ENCODE measurements around the gene DEGS2. TPM values are rescaled to one million over a fixed set of nuclear protein-coding genes. Genes with fewer than 3 reads are reported as not detected.

DEGS2 gene
- polyA plus RNA-seq, 1 donor, result 5.3 TPM

DNA sequence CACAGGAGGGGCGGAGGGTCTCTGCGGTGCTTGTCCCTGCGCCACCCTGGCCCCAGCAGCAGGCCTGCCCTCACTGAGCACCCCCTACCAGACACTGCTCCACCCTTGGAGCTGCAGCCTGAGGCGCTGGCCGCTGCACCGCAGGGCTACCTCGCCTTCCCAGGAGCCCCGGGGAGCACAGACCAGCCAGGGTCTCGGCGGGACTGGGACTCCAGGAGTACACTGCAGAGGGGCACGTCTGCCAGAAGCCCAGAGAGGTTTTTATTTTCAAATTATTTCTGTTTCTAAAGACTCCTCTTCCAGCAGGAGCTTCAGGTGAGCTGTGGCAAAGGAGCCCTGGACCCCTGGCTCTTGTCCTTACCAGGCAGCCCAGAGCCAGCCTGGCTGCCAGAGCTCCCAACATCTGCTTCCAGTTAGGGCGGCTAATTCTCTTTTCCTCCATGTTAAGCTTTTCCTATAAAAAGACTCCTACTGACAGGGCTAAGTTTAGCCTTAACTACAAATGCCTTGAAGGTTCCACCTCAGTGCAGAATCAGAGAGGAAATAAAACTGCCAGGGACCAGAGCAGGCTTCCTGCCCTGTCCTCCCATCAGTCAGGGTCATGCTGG, 26.4 kb downstream of the DEGS2 start:
- DNase-seq, result no peak

GRCh38 chr14:100132161-100132902, 27.1 kb downstream of the DEGS2 start:
- no peak for DNase-seq

GRCh38 chr14:100131181-100131580, 28.3 kb downstream of the DEGS2 start:
- DNase-seq, result no peak

GRCh38 chr14:100130521-100130920, 28.9 kb downstream of the DEGS2 start:
- DNase-seq, result no peak

- no peak for DNase-seq
Observed at GRCh38 chr14:100129161-100129589, 30.3 kb downstream of the DEGS2 start.

- DNase-seq, result no peak
Observed at GRCh38 chr14:100128688-100129087, 30.8 kb downstream of the DEGS2 start.

GRCh38 chr14:100127853-100128455, 31.5 kb downstream of the DEGS2 start:
- no peak for DNase-seq

DNA sequence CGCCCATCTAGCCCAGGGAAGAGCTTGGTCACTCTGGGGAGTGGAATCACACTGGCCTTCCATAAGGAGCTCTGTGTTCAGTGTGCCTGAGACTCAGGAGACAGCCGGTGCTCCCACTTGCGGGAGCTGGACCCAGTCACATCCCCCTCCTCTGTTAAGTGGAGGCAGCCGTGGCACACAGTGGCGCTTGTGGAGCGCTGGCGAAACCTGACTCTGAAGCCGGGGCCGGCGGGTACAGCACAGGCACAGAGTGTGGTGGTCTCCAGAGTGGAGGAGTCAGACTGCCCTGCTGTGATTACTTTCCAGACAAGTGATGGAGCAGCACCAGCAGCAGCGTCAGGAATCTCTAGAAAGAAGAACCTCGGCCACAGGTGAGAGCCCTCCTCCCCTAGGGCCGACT, 33.0 kb downstream of the DEGS2 start:
- DNase-seq, result no peak

- DNase-seq, result no peak
Observed at GRCh38 chr14:100124551-100125088, 34.8 kb downstream of the DEGS2 start.

DNA sequence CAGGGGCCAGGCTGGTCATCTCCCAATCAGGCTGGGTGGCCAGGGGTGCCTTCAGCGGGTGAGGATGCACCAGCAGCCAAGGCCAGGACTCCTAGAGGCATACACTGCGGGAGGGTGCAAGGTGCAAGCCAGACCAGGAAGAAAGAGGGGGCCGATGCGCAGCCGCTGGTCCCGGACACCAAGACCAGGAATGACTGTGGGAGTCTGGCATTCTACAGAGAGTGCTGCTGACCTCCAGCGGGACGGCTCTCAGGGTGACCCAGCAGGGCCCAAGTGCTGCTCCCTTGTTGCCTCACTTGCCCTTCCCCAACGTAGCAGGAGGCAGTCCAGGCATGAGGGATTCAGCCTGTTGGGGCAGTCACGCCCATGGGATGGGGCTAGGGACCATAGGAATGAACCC, 35.8 kb downstream of the DEGS2 start:
- DNase-seq, result no peak

DNA sequence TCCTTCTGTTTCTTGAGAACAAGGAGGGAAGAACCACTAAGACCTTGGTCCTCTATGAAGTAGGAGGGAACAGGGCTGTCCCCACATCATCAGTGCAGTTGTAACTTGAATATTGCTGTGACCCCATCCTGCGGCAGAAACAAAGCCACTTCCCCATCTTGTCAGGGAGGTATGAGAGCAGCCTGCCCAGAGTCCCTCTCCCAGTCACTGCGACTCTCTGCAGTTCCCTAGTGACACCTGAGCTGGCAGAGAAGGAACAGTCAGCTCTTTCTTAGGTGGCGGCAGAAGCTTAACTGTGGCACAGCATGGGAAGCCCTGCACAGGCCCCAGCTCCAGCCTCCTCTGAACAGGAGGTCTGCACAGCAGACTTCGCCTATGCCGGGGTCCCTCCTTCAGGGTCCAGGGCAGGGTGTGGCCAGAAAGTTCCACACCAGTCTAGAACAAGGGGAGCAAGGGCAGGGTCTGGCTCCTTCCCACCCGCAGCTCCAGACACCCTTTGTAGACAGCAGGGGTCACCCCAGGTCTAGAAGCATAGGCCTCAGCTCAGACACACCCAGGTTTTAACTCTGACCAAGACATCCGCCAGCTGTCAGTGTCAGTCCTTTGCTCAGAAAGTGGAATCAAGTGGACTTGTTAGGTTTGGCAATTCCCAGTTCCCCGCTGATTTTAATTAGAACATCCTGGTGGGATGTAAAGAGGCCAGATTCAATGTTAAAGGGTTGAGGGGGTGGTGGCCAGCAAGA, 36.8 kb downstream of the DEGS2 start:
- no peak for DNase-seq

- DNase-seq, result no peak
Observed at GRCh38 chr14:100121643-100122480, 37.6 kb downstream of the DEGS2 start.

GRCh38 chr14:100120522-100121269, 38.7 kb downstream of the DEGS2 start:
- DNase-seq, result no peak

GRCh38 chr14:100119251-100119650, 40.2 kb downstream of the DEGS2 start:
- no peak for DNase-seq

DNA sequence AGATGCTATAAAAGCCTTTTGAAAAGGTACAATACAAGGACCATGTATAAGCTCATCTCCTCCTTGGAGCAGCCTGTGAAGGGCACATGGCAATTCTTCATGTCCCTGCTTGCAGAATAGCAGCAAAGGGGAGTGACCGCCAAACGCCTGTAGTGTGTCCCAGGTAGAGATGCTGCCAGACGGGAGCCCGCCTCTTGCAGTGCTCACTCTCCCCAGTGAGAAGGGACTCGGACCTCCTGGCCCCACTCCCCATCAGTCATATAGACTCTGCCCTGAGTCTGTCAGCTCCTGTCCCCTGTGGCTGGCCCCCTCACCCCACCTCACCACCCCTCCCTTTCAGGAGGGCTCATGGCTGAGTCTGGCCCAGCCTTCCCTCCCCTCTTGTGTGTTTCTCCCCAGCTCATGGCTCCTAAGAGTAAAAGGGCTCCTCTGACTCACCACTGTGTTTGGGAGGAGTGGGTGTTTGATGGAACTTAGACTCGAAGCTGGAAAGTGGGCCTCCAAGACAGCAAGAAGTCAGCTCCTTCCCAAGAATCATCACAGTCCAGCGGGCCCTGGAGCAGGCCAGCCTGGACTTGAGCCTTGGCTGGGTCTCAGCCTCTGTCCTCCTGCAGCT, 40.9 kb downstream of the DEGS2 start:
- no peak for DNase-seq

DNA sequence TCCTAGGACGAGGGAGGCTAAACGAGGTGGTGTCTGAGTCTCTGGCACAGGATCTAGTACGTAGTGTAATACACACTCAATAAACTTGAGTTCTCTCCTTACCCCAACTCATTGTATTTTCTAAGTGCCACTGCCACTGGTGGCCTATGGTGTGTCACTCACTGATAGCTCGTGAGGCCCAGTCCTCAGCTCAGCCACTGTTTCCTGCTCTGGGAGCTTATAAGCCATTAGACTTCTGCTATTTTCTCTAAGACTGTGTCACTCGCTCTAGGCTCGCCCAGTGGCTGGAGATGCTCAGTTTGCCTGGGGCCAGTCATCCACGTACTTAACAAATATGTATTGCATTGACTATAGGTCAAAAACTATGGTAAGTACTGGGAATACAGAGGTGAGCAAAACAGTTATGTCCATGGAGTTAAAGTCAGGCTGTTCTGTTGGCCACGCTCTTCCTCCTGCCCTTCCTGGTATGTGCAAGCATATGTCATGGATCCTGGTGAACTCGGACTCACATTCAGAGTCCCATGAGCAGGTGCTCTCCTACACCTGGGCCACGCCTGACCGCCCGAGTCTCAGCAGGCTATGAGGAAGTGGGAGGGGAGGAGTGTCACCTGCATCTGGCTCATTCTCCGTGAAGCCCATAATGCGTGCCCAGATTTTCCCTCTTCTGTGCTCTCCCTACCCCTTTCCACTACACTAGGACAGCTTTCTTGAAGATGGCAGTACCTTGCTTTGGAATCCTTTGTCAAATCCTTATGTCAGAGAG, 41.6 kb downstream of the DEGS2 start:
- DNase-seq, result no peak

DNA sequence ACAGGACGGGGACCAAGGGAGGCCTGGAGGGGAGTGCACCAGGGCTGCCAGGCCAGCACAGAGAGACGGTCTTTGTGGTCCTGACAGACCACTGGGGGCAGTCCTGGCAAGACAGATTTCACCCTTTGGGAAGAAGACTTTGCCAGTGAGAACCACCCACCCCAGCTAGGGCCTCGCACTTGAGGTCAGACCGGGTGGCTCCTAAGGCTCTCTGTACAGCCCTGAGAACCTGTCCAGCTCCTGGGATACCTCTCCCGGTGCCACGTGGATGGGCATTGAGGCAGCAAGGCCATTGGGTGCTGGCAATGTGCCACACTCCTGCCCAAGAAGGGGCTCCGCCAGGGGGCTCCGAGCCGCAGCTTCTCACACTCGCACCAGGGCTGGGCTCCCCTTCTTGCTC, 42.4 kb downstream of the DEGS2 start:
- no peak for DNase-seq

- DNase-seq, result no peak
Observed at GRCh38 chr14:100116134-100116533, 43.3 kb downstream of the DEGS2 start.

- DNase-seq, result no peak
Observed at GRCh38 chr14:100115726-100116125, 43.7 kb downstream of the DEGS2 start.

DNA sequence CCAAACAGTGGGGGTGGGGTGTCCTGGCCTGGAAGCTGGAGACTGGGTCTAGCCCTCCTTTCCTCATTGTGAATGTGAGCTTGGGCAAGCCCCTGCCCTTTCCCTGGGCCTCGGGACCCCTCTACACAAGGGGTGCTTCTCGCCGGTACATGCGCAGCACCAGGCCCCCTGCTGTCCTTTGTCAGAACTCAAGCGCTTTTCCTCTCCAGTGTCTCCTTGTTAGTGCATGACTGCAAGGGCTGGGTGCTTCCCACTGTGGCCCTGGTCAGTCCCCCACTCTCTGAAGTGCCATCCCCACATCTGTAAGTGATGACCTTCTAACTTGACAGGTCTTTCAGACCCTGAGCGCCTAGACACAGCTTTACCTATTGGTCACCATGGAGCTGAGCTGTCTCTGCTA, 44.2 kb downstream of the DEGS2 start:
- DNase-seq, result no peak
